OCI-LY1 (cell line): ENCODE data around the gene MEG3.

Experiments
- H2AFZ ChIP-seq: fragments of 200-600 bp; sonication (generic), shearing (Covaris generic); 2 replicates; pipeline ENCODE4 v1.6.0; 2014; ENCODE audit warnings: antibody characterized with exemption, mild to moderate bottlenecking, low read length
- H3F3A ChIP-seq: fragments of 200-600 bp; sonication (generic), shearing (Covaris generic); 2 replicates; pipeline ENCODE4 v1.6.0; 2014; ENCODE audit warnings: mild to moderate bottlenecking, antibody characterized with exemption, low read length, moderate library complexity; ENCODE audit not compliant: insufficient read depth
- H3K27ac ChIP-seq: fragments of 200-600 bp; sonication (generic); 2 replicates; pipeline ENCODE4 v1.5.1; 2014; ENCODE audit warnings: low read length, mixed run types, mild to moderate bottlenecking, low read depth; ENCODE audit not compliant: poor library complexity, severe bottlenecking
- H3K27me3 ChIP-seq: fragments of 200-600 bp; sonication (generic); 2 replicates; pipeline ENCODE4 v1.6.0; 2014; ENCODE audit warnings: antibody characterized with exemption, mild to moderate bottlenecking, low read length, moderate library complexity; ENCODE audit not compliant: insufficient read depth
- H3K36me3 ChIP-seq: fragments of 200-600 bp; sonication (generic); 2 replicates; pipeline ENCODE4 v1.6.1; 2014; ENCODE audit warnings: mild to moderate bottlenecking, antibody characterized with exemption, low read length, moderate library complexity, mixed read lengths; ENCODE audit not compliant: insufficient read depth
- H3K4me1 ChIP-seq: fragments of 200-600 bp; sonication (generic); 2 replicates; pipeline ENCODE4 v1.5.1; 2014; ENCODE audit warnings: mild to moderate bottlenecking, low read length, moderate library complexity; ENCODE audit not compliant: insufficient read depth, severe bottlenecking
- H3K4me2 ChIP-seq: fragments of 200-600 bp; sonication (generic), shearing (Covaris generic); 2 replicates; pipeline ENCODE4 v1.6.1; 2014; ENCODE audit warnings: low read length
- H3K4me3 ChIP-seq: fragments of 200-600 bp; sonication (generic); 2 replicates; pipeline ENCODE4 v1.5.1; 2014; ENCODE audit warnings: low read length, low read depth, mild to moderate bottlenecking, mixed read lengths; ENCODE audit not compliant: poor library complexity, severe bottlenecking
- H3K79me2 ChIP-seq: fragments of 200-600 bp; shearing (Covaris generic); 2 replicates; pipeline ENCODE4 v1.6.1; 2016; ENCODE audit warnings: mixed run types, low read length, mixed read lengths; ENCODE audit not compliant: insufficient read depth
- H3K9ac ChIP-seq: fragments of 200-600 bp; sonication (generic), shearing (Covaris generic); 2 replicates; pipeline ENCODE4 v1.6.1; 2014; ENCODE audit warnings: mild to moderate bottlenecking, low read length, mixed read lengths
- H3K9me2 ChIP-seq: fragments of 200-600 bp; sonication (generic), shearing (Covaris generic); 2 replicates; pipeline ENCODE4 v1.6.1; 2014; ENCODE audit warnings: low read depth, mild to moderate bottlenecking, low read length, mixed read lengths
- H3K9me3 ChIP-seq: fragments of 200-600 bp; shearing (Covaris generic); 2 replicates; pipeline ENCODE4 v1.6.1; 2014; ENCODE audit warnings: low read length, mixed read lengths
- H4K20me1 ChIP-seq: fragments of 200-600 bp; sonication (generic), shearing (Covaris generic); 2 replicates; pipeline ENCODE4 v1.6.0; 2016; ENCODE audit warnings: mild to moderate bottlenecking, low read length; ENCODE audit not compliant: insufficient read depth
- EZH2 ChIP-seq: fragments of 200-600 bp; sonication (generic), shearing (Covaris generic); IDR thresholded peaks from 2 replicates; pipeline ENCODE4 v1.8.0; 2017; ENCODE audit warnings: borderline replicate concordance, mixed run types, mild to moderate bottlenecking, antibody characterized with exemption, low read length, moderate library complexity, mixed read lengths
- TF ChIP-seq, protein P1 (sequence below): fragments of 200-600 bp; sonication (generic), shearing (Covaris generic); IDR thresholded peaks from 2 replicates; pipeline ENCODE4 v1.5.1; 2017; ENCODE audit warnings: mild to moderate bottlenecking, antibody characterized with exemption, low read length, moderate library complexity, mixed read lengths

MEG3 gene

DNA sequence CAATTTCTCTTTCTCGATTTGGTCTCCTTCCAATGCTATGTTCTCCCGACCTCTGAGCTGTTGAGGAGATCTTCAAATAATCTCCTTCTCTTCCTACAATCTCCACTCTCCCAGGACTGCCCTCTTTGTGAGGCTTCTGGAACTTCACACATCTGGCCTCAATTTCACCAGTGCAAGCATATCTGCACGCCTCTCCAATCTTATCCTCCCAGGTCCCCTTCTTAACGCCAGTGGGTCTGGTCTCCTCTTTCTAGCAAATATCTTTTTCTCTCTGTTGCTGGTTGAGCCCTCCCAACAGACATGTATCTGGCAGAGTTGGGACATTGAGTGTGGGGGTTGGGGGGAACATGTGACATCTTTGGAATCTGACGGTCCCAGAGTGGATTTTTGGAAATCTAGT, 59.7 kb downstream of the MEG3 start:
- Histone ChIP-seq H3K9me3 (no peaks in the 10 kb centered on the region), H3F3A (no peaks in the 10 kb centered on the region), H4K20me1 (no peaks in the 10 kb centered on the region), H3K79me2 (no peaks in the 10 kb centered on the region), H3K4me1 (no peaks in the 10 kb centered on the region), H3K9ac (no peak overlapping the region), H3K27me3 (no peaks in the 10 kb centered on the region), H3K36me3 (no peaks in the 10 kb centered on the region), H3K9me2 (no peaks in the 10 kb centered on the region), H3K4me2 (no peak overlapping the region), H3K4me3 (no peak overlapping the region), H3K27ac (no peak overlapping the region), H2AFZ (no peak overlapping the region)
- TF ChIP-seq, protein P1, sequence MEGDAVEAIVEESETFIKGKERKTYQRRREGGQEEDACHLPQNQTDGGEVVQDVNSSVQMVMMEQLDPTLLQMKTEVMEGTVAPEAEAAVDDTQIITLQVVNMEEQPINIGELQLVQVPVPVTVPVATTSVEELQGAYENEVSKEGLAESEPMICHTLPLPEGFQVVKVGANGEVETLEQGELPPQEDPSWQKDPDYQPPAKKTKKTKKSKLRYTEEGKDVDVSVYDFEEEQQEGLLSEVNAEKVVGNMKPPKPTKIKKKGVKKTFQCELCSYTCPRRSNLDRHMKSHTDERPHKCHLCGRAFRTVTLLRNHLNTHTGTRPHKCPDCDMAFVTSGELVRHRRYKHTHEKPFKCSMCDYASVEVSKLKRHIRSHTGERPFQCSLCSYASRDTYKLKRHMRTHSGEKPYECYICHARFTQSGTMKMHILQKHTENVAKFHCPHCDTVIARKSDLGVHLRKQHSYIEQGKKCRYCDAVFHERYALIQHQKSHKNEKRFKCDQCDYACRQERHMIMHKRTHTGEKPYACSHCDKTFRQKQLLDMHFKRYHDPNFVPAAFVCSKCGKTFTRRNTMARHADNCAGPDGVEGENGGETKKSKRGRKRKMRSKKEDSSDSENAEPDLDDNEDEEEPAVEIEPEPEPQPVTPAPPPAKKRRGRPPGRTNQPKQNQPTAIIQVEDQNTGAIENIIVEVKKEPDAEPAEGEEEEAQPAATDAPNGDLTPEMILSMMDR = no peak
- no peak for TF ChIP-seq EZH2

DNA sequence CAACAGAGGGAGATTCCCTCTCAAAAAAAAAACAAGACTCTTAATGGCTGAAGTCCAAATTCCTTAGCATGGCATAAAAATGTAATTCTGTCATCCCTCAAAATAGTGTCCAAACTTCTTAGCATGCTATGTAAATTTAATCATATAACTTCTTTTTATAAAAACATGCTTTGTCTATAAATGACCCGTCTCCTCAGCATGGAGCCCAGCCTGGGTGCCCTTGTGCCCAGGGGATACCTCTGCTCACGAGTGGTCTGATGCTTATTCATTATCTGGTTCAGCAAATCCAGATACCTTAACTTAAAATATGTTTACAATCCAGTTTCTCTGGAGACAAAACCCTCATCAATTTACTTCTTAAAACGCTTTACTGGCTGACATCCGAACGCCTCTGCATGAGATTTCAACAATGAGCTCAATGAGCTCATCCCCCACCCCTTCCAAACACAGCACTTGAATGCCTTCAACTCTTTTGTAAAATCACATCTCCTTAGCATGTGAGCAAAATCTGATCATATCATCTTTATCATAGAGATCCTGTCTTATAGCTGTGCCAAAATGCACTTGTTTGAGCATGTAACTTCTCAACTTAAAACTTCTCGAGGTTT, 61.9 kb downstream of the MEG3 start:
- Histone ChIP-seq H3K36me3 (no peaks in the 10 kb centered on the region), H3K4me3 (no peak overlapping the region), H2AFZ (no peak overlapping the region), H3K4me1 (no peaks in the 10 kb centered on the region), H3F3A (no peaks in the 10 kb centered on the region), H3K9ac (no peak overlapping the region), H4K20me1 (no peaks in the 10 kb centered on the region), H3K27me3 (no peaks in the 10 kb centered on the region), H3K79me2 (no peaks in the 10 kb centered on the region), H3K4me2 (no peak overlapping the region), H3K27ac (no peak overlapping the region), H3K9me2 (no peaks in the 10 kb centered on the region), H3K9me3 (no peaks in the 10 kb centered on the region)
- TF ChIP-seq EZH2 = no peak
- TF ChIP-seq, protein P1 = no peak

DNA sequence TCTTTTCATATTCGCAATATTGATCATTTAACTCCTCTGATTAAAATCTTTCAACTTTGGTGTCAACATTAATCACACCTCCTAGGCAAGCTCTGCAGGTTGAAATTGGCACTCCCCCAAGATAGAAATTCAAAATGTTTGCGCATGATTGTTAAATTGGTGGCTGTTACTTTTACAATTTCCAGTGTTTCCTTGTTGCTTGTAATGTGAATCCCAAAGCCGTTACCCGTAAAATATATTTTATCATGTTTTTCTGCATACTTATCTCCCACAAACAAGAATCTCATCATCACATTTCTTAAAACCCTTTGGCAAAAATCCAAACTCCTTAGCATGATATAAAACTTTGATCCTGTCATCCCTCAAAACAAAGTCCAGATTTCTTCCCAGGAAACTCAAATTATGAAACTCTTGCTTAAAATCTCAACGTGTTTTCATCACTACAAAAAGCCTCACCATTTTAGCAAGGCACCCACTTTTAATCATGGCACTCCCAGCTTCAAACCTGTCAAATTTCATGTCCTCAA, 62.9 kb downstream of the MEG3 start:
- Histone ChIP-seq H3K4me2 (no peak overlapping the region), H3K4me3 (no peak overlapping the region), H3K36me3 (no peaks in the 10 kb centered on the region), H3K27ac (no peak overlapping the region), H3K9me3 (no peaks in the 10 kb centered on the region), H3K4me1 (no peaks in the 10 kb centered on the region), H2AFZ (no peak overlapping the region), H3F3A (no peaks in the 10 kb centered on the region), H4K20me1 (no peaks in the 10 kb centered on the region), H3K9me2 (no peaks in the 10 kb centered on the region), H3K79me2 (no peaks in the 10 kb centered on the region), H3K9ac (no peak overlapping the region), H3K27me3 (no peaks in the 10 kb centered on the region)
- no peak for TF ChIP-seq EZH2
- TF ChIP-seq, protein P1 = no peak
